Hematopoietic multipotent progenitor cell treated with erythropoietin and hydrocortisone succinate and interleukin-3 and kit ligand, for 6 days (in vitro differentiated cells): ENCODE measurements around the gene USF1.
A peak's percentile ranks its signal among the peaks of the same experiment; 100 is the strongest.
"Not testable (repeated sequence)": the region's sequence is repeated elsewhere in the genome, so short reads cannot be mapped to it uniquely, and the experiment has no call there.

Experiments
- DNase-seq: peaks from one replicate; pipeline ENCODE4 v3.0.0-alpha.2; 2015

The USF1 gene

GRCh38 chr1:161077426-161077825, 31.6 kb upstream of the USF1 start:
- DNase-seq: no peak

- DNase-seq: no peak
Measured at GRCh38 chr1:161076410-161076809, 30.6 kb upstream of the USF1 start.

- DNase-seq: no peak
Measured at GRCh38 chr1:161074676-161075368, 29.0 kb upstream of the USF1 start.

GRCh38 chr1:161073474-161074121, 27.8 kb upstream of the USF1 start:
- no peak for DNase-seq

- no peak for DNase-seq
Measured at GRCh38 chr1:161072751-161073449, 27.1 kb upstream of the USF1 start.

- peak; percentile 86 for DNase-seq
Measured at GRCh38 chr1:161071886-161072371, 26.2 kb upstream of the USF1 start.

- no peak for DNase-seq
Measured at GRCh38 chr1:161070761-161071160, 25.0 kb upstream of the USF1 start.

- DNase-seq: peak; percentile 89
Measured at GRCh38 chr1:161069731-161070270, 24.0 kb upstream of the USF1 start, which contains the start of gene ARHGAP30. ARHGAP30 (minus strand) TSS chr1:161069891; CDS start chr1:161069624, 267 bp downstream.

GRCh38 chr1:161069241-161069640, 23.5 kb upstream of the USF1 start:
- DNase-seq: no peak

GRCh38 chr1:161068306-161069234, 22.8 kb upstream of the USF1 start:
- DNase-seq: peak; percentile 90

GRCh38 chr1:161066694-161067093, 20.9 kb upstream of the USF1 start:
- no peak for DNase-seq

- DNase-seq: not testable (repeated sequence)
Measured at GRCh38 chr1:161065681-161066080, 19.9 kb upstream of the USF1 start.

GRCh38 chr1:161063936-161064335, 18.2 kb upstream of the USF1 start:
- DNase-seq: not testable (repeated sequence)

- DNase-seq: no peak
Measured at GRCh38 chr1:161061419-161061818, 15.6 kb upstream of the USF1 start.

GRCh38 chr1:161059293-161059692, 13.5 kb upstream of the USF1 start:
- no peak for DNase-seq

- no peak for DNase-seq
Measured at GRCh38 chr1:161054805-161055204, 9.0 kb upstream of the USF1 start.

- DNase-seq: no peak
Measured at GRCh38 chr1:161054232-161054631, 8.5 kb upstream of the USF1 start.

- no peak for DNase-seq
Measured at GRCh38 chr1:161052899-161053298, 7.1 kb upstream of the USF1 start.

- DNase-seq: no peak
Measured at GRCh38 chr1:161051219-161051618, 5.4 kb upstream of the USF1 start.

- DNase-seq: no peak
Measured at GRCh38 chr1:161048949-161049722, 3.4 kb upstream of the USF1 start.
